Sciatic nerve (tissue), 2 donors: ENCODE data around the gene ZNF211. TPM values are rescaled to one million over a fixed set of nuclear protein-coding genes. Genes with fewer than 3 reads are reported as not detected.

Source experiments
- ATAC-seq: fragments of 200-7000 bp; cut with Tn5 transposase; one replicate; pipeline ENCODE4 v1.9.1; 2020; ENCODE audit warnings: mild to moderate bottlenecking, moderate library complexity
- DNase-seq: peaks from one replicate; pipeline ENCODE4 v3.0.0-alpha.2; 2020; ENCODE audit warnings: low spot score
- intact Hi-C: fragments of 100-400 bp; cut with DNase I; formaldehyde crosslinking; loops from one replicate; pipeline ENCODE4 v1.14.2; 2022
- total RNA-seq: library from RNA; stranded (reverse); fragmentation: NEBNext Ultra II Directional; extraction: Animal tissue kit (Norgen Biotek cat#: 25700); gene quantifications from one replicate; pipeline ENCODE4 v1.2.1, GENCODE V29; 2021
- donor health status: DM: no; HTN: no; CAD: no.
- donor health status: DM: no; HTN: no; CAD: no.

The ZNF211 gene
- total RNA-seq, 1 donor from 2014 or later = 17.7 TPM

DNA sequence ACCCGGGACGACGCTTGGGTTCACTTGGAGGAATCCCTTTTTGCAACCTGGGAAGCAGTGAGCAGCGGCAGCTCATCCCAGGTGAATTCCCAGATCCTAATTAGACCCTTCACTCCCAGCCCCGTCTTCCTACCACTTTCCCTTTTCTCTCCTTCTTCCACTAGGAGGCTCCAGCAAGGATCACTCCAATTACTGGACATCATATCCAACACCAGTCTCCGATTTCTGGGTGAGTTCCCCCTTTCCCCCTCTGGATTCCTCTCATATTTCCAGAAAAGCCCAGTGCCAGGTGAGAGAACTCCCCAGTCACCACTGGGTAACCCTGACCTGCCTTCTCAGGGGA is 18.7 kb downstream of the ZNF211 start:
- no peak for ATAC-seq
- no peak for DNase-seq
- intact Hi-C loops = no loop called here

DNA sequence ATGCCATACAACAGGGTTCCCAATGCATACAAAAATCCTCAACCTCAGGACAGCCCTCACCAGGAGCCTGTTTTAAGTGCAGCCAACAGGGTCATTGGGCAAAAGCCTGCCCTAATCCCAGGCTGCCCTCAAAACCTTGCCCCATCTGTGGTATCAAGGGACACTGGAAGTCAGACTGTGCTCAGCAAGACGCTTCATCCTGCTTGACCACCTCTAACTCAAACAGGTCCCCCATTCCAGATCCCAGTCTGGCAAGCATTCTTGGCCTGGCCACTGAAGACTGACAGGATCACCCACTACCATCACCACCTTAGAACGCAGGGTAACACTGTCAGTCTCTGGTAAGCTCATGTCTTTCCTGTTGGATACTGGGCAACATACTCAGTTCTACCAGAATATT is 20.7 kb downstream of the ZNF211 start:
- DNase-seq (no peak), ATAC-seq (no peak)
- intact Hi-C loops = no loop called here

- no peak for ATAC-seq
- intact Hi-C loops = no loop called here
- DNase-seq = no peak
Measured at GRCh38 chr19:57655443-57655842, 22.5 kb downstream of the ZNF211 start.

DNA sequence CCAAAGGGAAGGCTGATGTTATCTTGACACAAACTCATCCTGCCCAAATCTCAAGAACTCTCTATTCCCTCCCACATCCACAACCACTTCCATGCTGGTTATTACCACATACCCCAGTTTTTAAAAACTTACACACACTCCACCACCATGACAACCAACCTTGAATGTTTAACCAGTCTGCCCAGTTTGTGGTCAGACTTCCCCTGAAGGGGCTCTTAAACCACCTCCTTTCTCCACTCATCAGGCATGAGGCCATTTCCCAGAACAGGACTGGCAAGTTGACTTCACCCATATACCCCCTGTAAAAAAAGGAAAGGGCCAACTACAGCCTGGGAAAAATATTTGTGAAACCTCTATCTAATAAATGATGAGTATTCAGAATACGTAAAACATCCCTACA is 23.4 kb downstream of the ZNF211 start:
- DNase-seq = no peak
- intact Hi-C loops = no loop called here
- ATAC-seq = no peak

GRCh38 chr19:57664269-57665127 is 31.5 kb downstream of the ZNF211 start:
- intact Hi-C loops = no loop called here
- DNase-seq = peak; percentile 59
- ATAC-seq = peak; percentile 84

- DNase-seq (no peak), ATAC-seq (no peak)
- intact Hi-C loops = no loop called here
Measured at GRCh38 chr19:57665261-57665806, 32.4 kb downstream of the ZNF211 start.

GRCh38 chr19:57667228-57667627 is 34.3 kb downstream of the ZNF211 start:
- intact Hi-C loops = no loop called here
- DNase-seq (no peak), ATAC-seq (no peak)

- no peak for DNase-seq
- no peak for ATAC-seq
- intact Hi-C loops = no loop called here
Measured at GRCh38 chr19:57668635-57669034, 35.7 kb downstream of the ZNF211 start, which contains the start of gene ZSCAN4. ZSCAN4 (plus strand) TSS chr19:57668935; CDS start chr19:57676146, 7,211 bp downstream.

GRCh38 chr19:57671124-57671895 is 38.3 kb downstream of the ZNF211 start:
- DNase-seq (no peak), ATAC-seq (no peak)
- intact Hi-C loops = no loop called here

GRCh38 chr19:57672466-57672865 is 39.5 kb downstream of the ZNF211 start:
- DNase-seq (no peak), ATAC-seq (no peak)
- intact Hi-C loops = no loop called here

- no peak for ATAC-seq
- no peak for DNase-seq
- intact Hi-C loops = no loop called here
Measured at GRCh38 chr19:57675881-57676280, 42.9 kb downstream of the ZNF211 start.

- ATAC-seq = no peak
Measured at GRCh38 chr19:57682226-57682766, 49.3 kb downstream of the ZNF211 start.

DNA sequence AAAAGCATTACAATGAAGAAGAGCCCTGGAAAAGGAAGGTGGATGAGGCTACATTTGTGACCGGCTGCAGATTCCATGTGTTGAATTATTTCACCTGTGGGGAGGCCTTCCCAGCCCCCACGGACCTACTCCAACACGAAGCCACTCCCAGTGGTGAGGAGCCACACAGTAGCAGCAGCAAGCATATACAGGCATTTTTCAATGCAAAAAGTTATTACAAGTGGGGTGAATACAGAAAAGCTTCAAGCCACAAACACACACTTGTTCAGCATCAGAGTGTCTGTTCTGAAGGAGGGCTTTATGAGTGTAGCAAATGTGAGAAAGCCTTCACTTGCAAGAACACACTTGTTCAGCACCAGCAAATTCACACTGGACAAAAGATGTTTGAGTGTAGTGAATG is 53.8 kb downstream of the ZNF211 start:
- DNase-seq (no peak), ATAC-seq (no peak)
- intact Hi-C loops = no loop called here

More at GRCh38 chr19:57682226-57682766, 49.3 kb downstream of the ZNF211 start:
- DNase-seq = no peak
- intact Hi-C loops = no loop called here

GRCh38 chr19:57687363-57688010 is 54.5 kb downstream of the ZNF211 start:
- intact Hi-C loops = no loop called here
- DNase-seq = no peak
- no peak for ATAC-seq

GRCh38 chr19:57688011-57688763 is 55.2 kb downstream of the ZNF211 start:
- DNase-seq (no peak), ATAC-seq (no peak)
- intact Hi-C loops = no loop called here

GRCh38 chr19:57689750-57690149 is 56.8 kb downstream of the ZNF211 start:
- no peak for ATAC-seq
- DNase-seq = no peak
- intact Hi-C loops = no loop called here
